HG02759 (cell line): ENCODE data around the gene NACA2.
"Not testable (repeated sequence)": the region's sequence is repeated elsewhere in the genome, so short reads cannot be mapped to it uniquely, and the experiment has no call there.

Experiments used
- ATAC-seq: cut with Tn5 transposase; IDR thresholded peaks from one replicate; pipeline ENCODE4 v1.9.1; 2021; ENCODE audit warnings: mild to moderate bottlenecking, moderate library complexity; ENCODE audit not compliant: unreplicated experiment

NACA2 gene

GRCh38 chr17:61600621-61601020 lies 9.6 kb upstream of the NACA2 start:
- no peak for ATAC-seq

- ATAC-seq, result no peak
Observed at GRCh38 chr17:61599608-61600007, 8.6 kb upstream of the NACA2 start.

GRCh38 chr17:61598014-61598413 lies 7.0 kb upstream of the NACA2 start:
- ATAC-seq, result no peak

GRCh38 chr17:61597607-61598006 lies 6.6 kb upstream of the NACA2 start:
- ATAC-seq, result no peak

GRCh38 chr17:61595418-61596186 lies 4.6 kb upstream of the NACA2 start:
- ATAC-seq, result no peak

GRCh38 chr17:61594294-61594825 lies 3.3 kb upstream of the NACA2 start:
- no peak for ATAC-seq

GRCh38 chr17:61593426-61593825 lies 2.4 kb upstream of the NACA2 start:
- ATAC-seq, result no peak

- ATAC-seq, result no peak
Observed at GRCh38 chr17:61591930-61592329, 911 bp upstream of the NACA2 start.

- ATAC-seq, result no peak
Observed at GRCh38 chr17:61589990-61590389, 1.0 kb downstream of the NACA2 start.

GRCh38 chr17:61587807-61588660 lies 3.0 kb downstream of the NACA2 start:
- no peak for ATAC-seq

- ATAC-seq, result no peak
Observed at GRCh38 chr17:61587242-61587641, 3.8 kb downstream of the NACA2 start.

- not testable (repeated sequence) for ATAC-seq
Observed at GRCh38 chr17:61586622-61587021, 4.4 kb downstream of the NACA2 start.

- ATAC-seq, result no peak
Observed at GRCh38 chr17:61586031-61586566, 4.9 kb downstream of the NACA2 start.

GRCh38 chr17:61584866-61585265 lies 6.2 kb downstream of the NACA2 start:
- no peak for ATAC-seq

GRCh38 chr17:61584266-61584665 lies 6.8 kb downstream of the NACA2 start:
- ATAC-seq, result no peak

- no peak for ATAC-seq
Observed at GRCh38 chr17:61583660-61584264, 7.3 kb downstream of the NACA2 start.

GRCh38 chr17:61583242-61583641 lies 7.8 kb downstream of the NACA2 start:
- ATAC-seq, result no peak

- ATAC-seq, result no peak
Observed at GRCh38 chr17:61582593-61582992, 8.4 kb downstream of the NACA2 start.

- no peak for ATAC-seq
Observed at GRCh38 chr17:61581611-61582349, 9.2 kb downstream of the NACA2 start.

- ATAC-seq, result no peak
Observed at GRCh38 chr17:61580502-61580901, 10.5 kb downstream of the NACA2 start.
